ENCODE results near the gene KNTC1.

- TF ChIP-seq POLR2A (IDR thresholded peaks at IDR 0.05) (no peak), CTCF (IDR thresholded peaks at IDR 0.05) (no peak)
These were observed 25.5 kb upstream of the KNTC1 start for GRCh38 chr12:122501489-122501989.
